Lower lobe of right lung (tissue), 2 donors: Measurements from ENCODE around the gene ZDHHC3. TPM values are rescaled to one million over a fixed set of nuclear protein-coding genes. Genes with fewer than 3 reads are reported as not detected.
A peak's percentile ranks its signal among the peaks of the same experiment; 100 is the strongest.

ENCODE experiments used
- ATAC-seq, 2 donors: fragments of 200-7000 bp; cut with Tn5 transposase; one replicate each; pipeline ENCODE4 v1.9.1; 2020 to 2022; ENCODE audit warnings: mild to moderate bottlenecking in 2 of 2, moderate library complexity in 2 of 2
- DNase-seq: peaks from one replicate; pipeline ENCODE4 v3.0.0-alpha.2; 2020
- H3K27ac ChIP-seq: fragments of 200-600 bp; one replicate; pipeline ENCODE4 v1.8.0; 2022
- H3K27me3 ChIP-seq: fragments of 200-600 bp; one replicate; pipeline ENCODE4 v1.8.0; 2022; ENCODE audit warnings: low read depth
- H3K36me3 ChIP-seq: fragments of 200-600 bp; one replicate; pipeline ENCODE4 v1.8.0; 2022; ENCODE audit warnings: mild to moderate bottlenecking
- H3K4me1 ChIP-seq: fragments of 200-600 bp; one replicate; pipeline ENCODE4 v1.8.0; 2022
- H3K4me3 ChIP-seq: fragments of 200-600 bp; one replicate; pipeline ENCODE4 v1.8.0; 2022; ENCODE audit warnings: mild to moderate bottlenecking
- H3K9me3 ChIP-seq: fragments of 200-600 bp; one replicate; pipeline ENCODE4 v1.8.0; 2022
- intact Hi-C: fragments of 100-400 bp; cut with DNase I; formaldehyde crosslinking; loops from one replicate; pipeline ENCODE4 v1.11.0; 2022
- total RNA-seq: library from RNA; stranded (reverse); fragmentation: NEBNext Ultra II Directional; extraction: Animal tissue kit (Norgen Biotek cat#: 25700); gene quantifications from one replicate; pipeline ENCODE4 v1.2.1, GENCODE V29; 2021
- TF ChIP-seq, protein P1 (sequence below): fragments of 200-600 bp; IDR thresholded peaks from one replicate; pipeline ENCODE4 v1.8.0; 2022; ENCODE audit warnings: antibody characterized with exemption, mild to moderate bottlenecking
- donor health status: DM: no; HTN: yes; CAD: no; lungs with severe emphysema.

ZDHHC3 gene
- total RNA-seq, 1 donor from 2014 or later: 110 TPM

DNA sequence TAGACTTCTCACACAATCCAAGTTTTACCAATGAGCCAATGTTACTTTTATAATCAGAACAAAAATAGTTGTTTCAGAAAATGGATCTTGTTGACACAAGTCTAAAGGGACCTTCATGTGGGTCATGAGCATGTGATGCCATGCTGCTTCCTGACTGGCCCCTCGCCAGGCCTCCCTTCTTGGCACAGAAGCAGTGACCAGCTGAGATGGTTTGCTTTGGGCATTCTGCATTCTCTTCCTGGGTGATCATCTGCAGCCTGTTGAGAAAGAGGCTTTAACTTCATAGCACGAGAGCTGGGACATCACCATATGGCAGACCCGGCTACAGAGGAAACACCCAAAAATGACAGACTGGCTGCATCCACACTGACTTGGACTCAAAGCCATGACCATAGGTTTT, 55.9 kb downstream of the ZDHHC3 start:
- TF ChIP-seq, protein P1, sequence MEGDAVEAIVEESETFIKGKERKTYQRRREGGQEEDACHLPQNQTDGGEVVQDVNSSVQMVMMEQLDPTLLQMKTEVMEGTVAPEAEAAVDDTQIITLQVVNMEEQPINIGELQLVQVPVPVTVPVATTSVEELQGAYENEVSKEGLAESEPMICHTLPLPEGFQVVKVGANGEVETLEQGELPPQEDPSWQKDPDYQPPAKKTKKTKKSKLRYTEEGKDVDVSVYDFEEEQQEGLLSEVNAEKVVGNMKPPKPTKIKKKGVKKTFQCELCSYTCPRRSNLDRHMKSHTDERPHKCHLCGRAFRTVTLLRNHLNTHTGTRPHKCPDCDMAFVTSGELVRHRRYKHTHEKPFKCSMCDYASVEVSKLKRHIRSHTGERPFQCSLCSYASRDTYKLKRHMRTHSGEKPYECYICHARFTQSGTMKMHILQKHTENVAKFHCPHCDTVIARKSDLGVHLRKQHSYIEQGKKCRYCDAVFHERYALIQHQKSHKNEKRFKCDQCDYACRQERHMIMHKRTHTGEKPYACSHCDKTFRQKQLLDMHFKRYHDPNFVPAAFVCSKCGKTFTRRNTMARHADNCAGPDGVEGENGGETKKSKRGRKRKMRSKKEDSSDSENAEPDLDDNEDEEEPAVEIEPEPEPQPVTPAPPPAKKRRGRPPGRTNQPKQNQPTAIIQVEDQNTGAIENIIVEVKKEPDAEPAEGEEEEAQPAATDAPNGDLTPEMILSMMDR: no peak
- Histone ChIP-seq H3K4me1 (peaks cover 15% of the 10 kb centered on the region), H3K4me3 (no peak overlapping the region), H3K27me3 (no peaks in the 10 kb centered on the region), H3K9me3 (no peaks in the 10 kb centered on the region), H3K27ac (no peak overlapping the region), H3K36me3 (peaks cover 50% of the 10 kb centered on the region)
- ATAC-seq (no peak), DNase-seq (no peak)
- intact Hi-C loops: no loop called here

DNA sequence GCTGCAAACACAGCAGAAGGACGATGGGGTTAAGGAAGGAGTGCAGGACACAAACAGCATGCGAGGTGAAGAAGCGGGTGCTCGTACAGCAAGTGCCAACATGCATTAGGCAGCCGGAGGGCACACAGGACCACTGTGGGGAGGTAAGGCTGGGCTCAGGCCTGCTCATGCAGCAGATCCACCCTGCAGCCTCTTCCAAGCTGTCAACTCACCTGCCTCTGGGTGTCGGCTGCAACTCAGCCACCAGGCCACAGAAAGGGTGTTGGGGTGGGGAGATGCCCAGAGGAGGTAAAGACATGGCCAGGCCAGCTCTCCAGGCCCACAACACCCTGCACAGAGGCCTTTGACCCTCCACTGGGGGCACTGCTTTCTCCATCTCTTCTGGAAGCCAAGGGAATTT, 57.4 kb downstream of the ZDHHC3 start:
- intact Hi-C loops: loop anchor here (10.0 kb wide), 1 partner anchor 384 kb away; no protein-coding TSS in a partner anchor
- TF ChIP-seq, protein P1: no peak
- H3K27me3 ChIP-seq: no peaks in the 10 kb centered on the region
- H3K27ac ChIP-seq: no peak overlapping the region
- H3K9me3 ChIP-seq: no peaks in the 10 kb centered on the region
- DNase-seq (no peak), ATAC-seq (no peak)
- no peak overlapping the region for H3K4me3 ChIP-seq
- peaks cover 15% of the 10 kb centered on the region for H3K4me1 ChIP-seq
- H3K36me3 ChIP-seq: peaks cover 44% of the 10 kb centered on the region

GRCh38 chr3:44918087-44918486, 57.9 kb downstream of the ZDHHC3 start:
- intact Hi-C loops: loop anchor here (10.0 kb wide), 1 partner anchor 383 kb away; no protein-coding TSS in a partner anchor
- Histone ChIP-seq H3K36me3 (peaks cover 39% of the 10 kb centered on the region), H3K27me3 (no peaks in the 10 kb centered on the region), H3K4me3 (no peak overlapping the region), H3K9me3 (no peaks in the 10 kb centered on the region), H3K27ac (no peak overlapping the region), H3K4me1 (peaks cover 15% of the 10 kb centered on the region)
- DNase-seq: no peak
- TF ChIP-seq, protein P1: no peak
- no peak for ATAC-seq

DNA sequence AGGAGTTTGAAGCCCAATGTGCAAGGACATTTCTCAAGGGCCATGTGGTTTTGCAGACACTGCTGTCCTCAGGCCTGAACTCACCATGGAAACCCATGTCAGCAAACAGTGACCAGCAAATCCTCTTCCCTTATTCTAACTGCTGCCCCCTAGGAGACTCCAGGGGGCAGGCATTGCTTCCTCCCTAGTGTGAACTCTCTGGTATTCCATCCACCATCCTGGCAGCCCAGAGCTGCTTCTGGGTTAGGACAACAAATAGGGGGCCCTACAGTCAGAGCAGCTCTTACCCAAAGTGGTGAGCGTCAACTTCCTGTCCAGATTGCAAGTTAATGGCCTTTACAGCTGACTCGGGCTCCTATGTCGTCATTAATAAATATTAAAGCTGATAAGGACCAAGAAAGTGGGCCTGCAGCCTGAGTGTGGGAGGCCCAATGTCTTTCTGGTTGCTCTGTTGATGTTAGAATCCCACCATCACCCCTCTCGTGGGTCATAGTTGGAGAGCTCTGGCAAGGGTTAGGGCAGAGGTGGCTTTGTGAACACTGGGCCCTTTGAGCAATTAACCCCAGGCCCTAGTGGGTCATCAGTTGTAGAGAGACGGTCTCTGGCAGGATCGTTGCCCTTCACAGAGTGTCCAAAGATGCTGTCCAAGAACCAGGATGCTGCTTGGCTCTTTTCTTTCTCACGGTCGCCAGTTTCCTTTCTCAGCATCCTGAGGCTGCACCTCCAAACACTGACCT, 60.1 kb downstream of the ZDHHC3 start:
- H3K36me3 ChIP-seq: peaks cover 24% of the 10 kb centered on the region
- intact Hi-C loops: loop anchor here (10.0 kb wide), 1 partner anchor 381 kb away; no protein-coding TSS in a partner anchor
- H3K4me1 ChIP-seq: peaks cover 15% of the 10 kb centered on the region
- TF ChIP-seq, protein P1: peak; percentile 8
- H3K27ac ChIP-seq: no peak overlapping the region
- H3K27me3 ChIP-seq: no peaks in the 10 kb centered on the region
- DNase-seq (no peak), ATAC-seq (peak; percentile 49 to 51)
- no peaks in the 10 kb centered on the region for H3K9me3 ChIP-seq
- H3K4me3 ChIP-seq: no peak overlapping the region

DNA sequence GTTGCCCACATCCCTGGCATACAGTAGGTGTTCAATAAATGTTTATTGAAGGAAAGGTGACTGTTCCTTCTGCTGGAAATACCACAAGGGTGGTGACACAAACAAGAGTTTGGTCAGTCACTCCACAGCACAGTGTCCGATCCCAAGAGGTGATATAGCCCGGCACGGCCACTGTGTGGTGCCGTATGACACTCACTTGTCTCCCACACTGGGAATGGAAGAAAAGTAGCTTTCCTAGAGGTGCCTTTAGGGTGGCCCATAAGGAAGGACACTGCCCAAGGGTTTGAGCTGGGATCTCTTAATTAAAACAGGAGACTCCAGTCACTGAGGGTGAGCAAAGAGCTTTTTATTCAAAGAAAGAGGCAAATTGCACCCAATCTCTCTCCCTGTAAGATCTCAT, 61.0 kb downstream of the ZDHHC3 start:
- Histone ChIP-seq H3K4me3 (no peak overlapping the region), H3K4me1 (peaks cover 15% of the 10 kb centered on the region), H3K27ac (no peak overlapping the region), H3K27me3 (no peaks in the 10 kb centered on the region), H3K9me3 (no peaks in the 10 kb centered on the region), H3K36me3 (peaks cover 19% of the 10 kb centered on the region)
- DNase-seq (no peak), ATAC-seq (peak; percentile 76 to 84)
- TF ChIP-seq, protein P1: peak; percentile 35
- intact Hi-C loops: loop anchor here (10.0 kb wide), 1 partner anchor 380 kb away; no protein-coding TSS in a partner anchor
